ENCODE data around the gene EXOC6B.

The EXOC6B gene

GRCh38 chr2:72800492-72800891 is 25.3 kb downstream of the EXOC6B start:
- no peak for ATAC-seq (ENCODE audit: insufficient read depth, low read depth)
- H3K27me3 ChIP-seq (ENCODE audit: insufficient read depth, low read length, poor library complexity): no peaks in the 10 kb centered on the region
- H4K20me1 ChIP-seq (ENCODE audit: insufficient read depth, low read length): no peaks in the 10 kb centered on the region
- no peak for TF ChIP-seq CTCF (IDR thresholded peaks at IDR 0.05; ENCODE audit: borderline replicate concordance, extremely low read depth, low read length, poor library complexity, severe bottlenecking)
- TF ChIP-seq EZH2 (IDR thresholded peaks at IDR 0.05; ENCODE audit: borderline replicate concordance, low read depth, low read length, severe bottlenecking): no peak
- no peak overlapping the region for H2AFZ ChIP-seq (ENCODE audit: low read depth, low read length)
- no peak for DNase-seq
- H3K79me2 ChIP-seq (ENCODE audit: insufficient read depth, low read length): no peaks in the 10 kb centered on the region
- H3K27ac ChIP-seq (ENCODE audit: low read length): no peak overlapping the region
- no peak overlapping the region for H3K4me3 ChIP-seq (ENCODE audit: low read depth in 1 of 2, low read length in 2 of 2)
- no peaks in the 10 kb centered on the region for H3K36me3 ChIP-seq (ENCODE audit: insufficient read depth, low read length)
- no peak overlapping the region for H3K9ac ChIP-seq (ENCODE audit: low read depth, low read length)
- H3K4me1 ChIP-seq (ENCODE audit: insufficient read depth, low read length): no peaks in the 10 kb centered on the region
- no peak overlapping the region for H3K4me2 ChIP-seq (ENCODE audit: insufficient read depth, low read length)
- H3K9me3 ChIP-seq (ENCODE audit: insufficient read depth, low read length, severe bottlenecking): no peaks in the 10 kb centered on the region

- Histone ChIP-seq H2AFZ (ENCODE audit: low read depth, low read length) (no peak overlapping the region), H3K27ac (ENCODE audit: low read length) (no peak overlapping the region), H4K20me1 (ENCODE audit: insufficient read depth, low read length) (no peaks in the 10 kb centered on the region), H3K27me3 (ENCODE audit: insufficient read depth, low read length, poor library complexity) (no peaks in the 10 kb centered on the region), H3K4me3 (ENCODE audit: low read depth in 1 of 2, low read length in 2 of 2) (no peak overlapping the region), H3K79me2 (ENCODE audit: insufficient read depth, low read length) (no peaks in the 10 kb centered on the region), H3K9me3 (ENCODE audit: insufficient read depth, low read length, severe bottlenecking) (no peaks in the 10 kb centered on the region), H3K36me3 (ENCODE audit: insufficient read depth, low read length) (no peaks in the 10 kb centered on the region), H3K4me2 (ENCODE audit: insufficient read depth, low read length) (no peak overlapping the region), H3K4me1 (ENCODE audit: insufficient read depth, low read length) (peaks cover 13% of the 10 kb centered on the region), H3K9ac (ENCODE audit: low read depth, low read length) (no peak overlapping the region)
- ATAC-seq (ENCODE audit: insufficient read depth, low read depth): no peak
- no peak for DNase-seq
- TF ChIP-seq CTCF (IDR thresholded peaks at IDR 0.05; ENCODE audit: borderline replicate concordance, extremely low read depth, low read length, poor library complexity, severe bottlenecking) (no peak), EZH2 (IDR thresholded peaks at IDR 0.05; ENCODE audit: borderline replicate concordance, low read depth, low read length, severe bottlenecking) (no peak)
These were observed 28.1 kb downstream of the EXOC6B start for GRCh38 chr2:72797740-72798139.

GRCh38 chr2:72796766-72797165 is 29.1 kb downstream of the EXOC6B start:
- no peaks in the 10 kb centered on the region for H3K79me2 ChIP-seq (ENCODE audit: insufficient read depth, low read length)
- H3K27ac ChIP-seq (ENCODE audit: low read length): no peak overlapping the region
- H3K4me3 ChIP-seq (ENCODE audit: low read depth in 1 of 2, low read length in 2 of 2): no peak overlapping the region
- peaks cover 13% of the 10 kb centered on the region for H3K4me1 ChIP-seq (ENCODE audit: insufficient read depth, low read length)
- H3K9me3 ChIP-seq (ENCODE audit: insufficient read depth, low read length, severe bottlenecking): no peaks in the 10 kb centered on the region
- no peak overlapping the region for H3K9ac ChIP-seq (ENCODE audit: low read depth, low read length)
- H3K4me2 ChIP-seq (ENCODE audit: insufficient read depth, low read length): no peak overlapping the region
- H2AFZ ChIP-seq (ENCODE audit: low read depth, low read length): no peak overlapping the region
- H3K36me3 ChIP-seq (ENCODE audit: insufficient read depth, low read length): no peaks in the 10 kb centered on the region
- no peak for TF ChIP-seq CTCF (IDR thresholded peaks at IDR 0.05; ENCODE audit: borderline replicate concordance, extremely low read depth, low read length, poor library complexity, severe bottlenecking)
- no peak for TF ChIP-seq EZH2 (IDR thresholded peaks at IDR 0.05; ENCODE audit: borderline replicate concordance, low read depth, low read length, severe bottlenecking)
- ATAC-seq (ENCODE audit: insufficient read depth, low read depth) (no peak), DNase-seq (no peak)
- no peaks in the 10 kb centered on the region for H3K27me3 ChIP-seq (ENCODE audit: insufficient read depth, low read length, poor library complexity)
- H4K20me1 ChIP-seq (ENCODE audit: insufficient read depth, low read length): no peaks in the 10 kb centered on the region

- Histone ChIP-seq H3K79me2 (ENCODE audit: insufficient read depth, low read length) (no peaks in the 10 kb centered on the region), H3K4me2 (ENCODE audit: insufficient read depth, low read length) (no peak overlapping the region), H3K9ac (ENCODE audit: low read depth, low read length) (no peak overlapping the region), H2AFZ (ENCODE audit: low read depth, low read length) (no peak overlapping the region), H3K27ac (ENCODE audit: low read length) (no peak overlapping the region), H3K4me3 (ENCODE audit: low read depth in 1 of 2, low read length in 2 of 2) (no peak overlapping the region), H3K9me3 (ENCODE audit: insufficient read depth, low read length, severe bottlenecking) (no peaks in the 10 kb centered on the region), H3K27me3 (ENCODE audit: insufficient read depth, low read length, poor library complexity) (no peaks in the 10 kb centered on the region), H3K4me1 (ENCODE audit: insufficient read depth, low read length) (peaks cover 13% of the 10 kb centered on the region), H4K20me1 (ENCODE audit: insufficient read depth, low read length) (no peaks in the 10 kb centered on the region), H3K36me3 (ENCODE audit: insufficient read depth, low read length) (no peaks in the 10 kb centered on the region)
- ATAC-seq (ENCODE audit: insufficient read depth, low read depth): no peak
- DNase-seq: no peak
- TF ChIP-seq EZH2 (IDR thresholded peaks at IDR 0.05; ENCODE audit: borderline replicate concordance, low read depth, low read length, severe bottlenecking): no peak
- no peak for TF ChIP-seq CTCF (IDR thresholded peaks at IDR 0.05; ENCODE audit: borderline replicate concordance, extremely low read depth, low read length, poor library complexity, severe bottlenecking)
These were observed 31.3 kb downstream of the EXOC6B start for GRCh38 chr2:72794572-72794971.
